ENCODE results near the gene COL25A1.
"Not testable (repeated sequence)": the region's sequence is repeated elsewhere in the genome, so short reads cannot be mapped to it uniquely, and the experiment has no call there.

The COL25A1 gene

DNA sequence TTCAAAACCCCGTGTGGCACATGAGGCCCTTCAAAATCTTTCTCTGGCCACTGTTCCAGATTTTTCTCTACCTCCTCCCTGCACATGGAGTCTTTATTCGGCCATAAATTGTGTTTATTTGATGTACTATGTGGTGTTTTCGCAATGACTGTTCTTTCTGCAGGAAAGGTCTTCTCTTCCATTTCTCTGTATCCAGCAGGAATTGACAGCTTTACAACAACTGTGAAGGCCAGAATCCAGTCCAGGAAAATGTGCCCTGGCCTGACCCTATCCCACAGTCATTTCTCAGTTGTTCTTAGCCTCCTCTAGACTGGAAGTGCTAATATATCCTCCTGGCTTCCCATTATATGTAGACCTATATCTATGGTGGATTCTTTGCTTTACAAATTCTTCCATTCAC is 191.4 kb downstream of the COL25A1 start:
- no peak for FAIRE-seq

DNA sequence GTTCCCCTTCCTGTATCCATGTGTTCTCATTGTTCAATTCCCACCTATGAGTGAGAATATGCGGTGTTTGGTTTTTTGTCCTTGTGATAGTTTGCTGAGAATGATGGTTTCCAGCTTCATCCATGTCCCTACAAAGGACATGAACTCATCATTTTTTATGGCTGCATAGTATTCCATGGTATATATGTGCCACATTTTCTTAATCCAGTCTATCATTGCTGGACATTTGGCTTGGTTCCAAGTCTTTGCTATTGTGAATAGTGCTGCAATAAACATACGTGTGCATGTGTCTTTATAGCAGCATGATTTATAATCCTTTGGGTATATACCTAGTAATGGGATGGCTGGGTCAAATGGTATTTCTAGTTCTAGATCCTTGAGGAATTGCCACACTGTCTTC is 194.2 kb downstream of the COL25A1 start:
- not testable (repeated sequence) for FAIRE-seq; DNase-seq (ENCODE audit: insufficient read length)

More for the DNA sequence above, 191.4 kb downstream of the COL25A1 start:
- TF ChIP-seq POLR2AphosphoS5 (IDR thresholded peaks at IDR 0.05; ENCODE audit: low read depth, low read length): no peak
- TF ChIP-seq POLR2A (IDR thresholded peaks at IDR 0.05; ENCODE audit: low read depth, low read length): no peak
- no peak for TF ChIP-seq TAF1 (IDR thresholded peaks at IDR 0.05; ENCODE audit: borderline replicate concordance, low read depth, low read length)
- DNase-seq (ENCODE audit: insufficient read length): no peak

DNA sequence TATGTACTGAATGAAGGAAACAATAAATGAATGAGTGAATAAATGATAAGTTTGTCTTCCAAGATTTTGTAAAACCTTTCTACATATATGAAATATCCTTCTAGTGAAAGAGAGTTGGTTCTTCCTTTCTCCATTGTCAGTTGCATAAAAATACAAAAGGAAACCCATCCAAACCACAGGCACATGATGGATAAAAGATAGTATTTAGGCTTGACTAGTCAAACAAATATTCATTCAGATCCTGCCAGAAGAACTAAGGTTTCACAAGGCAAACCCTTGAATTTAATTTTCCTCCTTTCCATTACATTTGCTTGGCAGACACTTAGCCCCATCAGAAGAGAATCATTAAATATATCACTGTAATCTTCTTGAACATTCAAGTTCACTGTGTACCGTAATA is 208.4 kb downstream of the COL25A1 start:
- DNase-seq (ENCODE audit: insufficient read length): no peak
- TF ChIP-seq POLR2AphosphoS5 (IDR thresholded peaks at IDR 0.05; ENCODE audit: low read depth, low read length) (no peak), POLR2A (IDR thresholded peaks at IDR 0.05; ENCODE audit: low read depth, low read length) (no peak), TAF1 (IDR thresholded peaks at IDR 0.05; ENCODE audit: borderline replicate concordance, low read depth, low read length) (no peak)
- FAIRE-seq: no peak

DNA sequence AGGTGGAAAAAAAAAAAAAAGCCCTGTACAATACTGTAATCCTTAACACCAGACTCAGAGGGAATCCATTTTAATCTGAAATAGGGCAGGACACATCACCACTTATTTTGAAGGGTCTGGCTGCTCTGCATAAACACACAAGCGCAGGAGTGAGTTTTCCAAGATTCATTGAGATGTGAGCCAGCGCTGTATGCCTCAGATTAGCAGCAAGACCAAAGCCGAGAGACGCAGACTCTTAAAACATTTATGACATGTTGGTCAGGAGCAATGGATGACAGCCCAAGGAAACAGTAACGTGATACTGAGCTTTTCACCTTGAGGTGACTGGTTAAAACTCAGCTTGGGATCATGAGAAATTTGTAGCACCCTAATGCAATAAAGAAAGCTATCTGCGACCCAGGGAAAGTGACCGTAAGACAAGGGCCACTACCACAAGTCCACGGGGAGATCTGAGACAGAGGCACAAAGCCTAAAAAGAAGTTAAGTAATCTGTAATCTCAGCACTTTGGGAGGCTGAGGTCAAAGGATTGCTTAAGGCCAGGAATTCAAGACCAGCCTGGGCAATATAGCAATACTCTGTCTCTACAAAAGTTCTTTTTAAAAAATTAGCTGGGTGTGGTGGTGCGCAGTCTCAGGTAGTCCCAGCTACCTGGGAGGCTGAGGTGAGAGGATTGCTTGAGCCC is 210.6 kb downstream of the COL25A1 start:
- no peak for FAIRE-seq

DNA sequence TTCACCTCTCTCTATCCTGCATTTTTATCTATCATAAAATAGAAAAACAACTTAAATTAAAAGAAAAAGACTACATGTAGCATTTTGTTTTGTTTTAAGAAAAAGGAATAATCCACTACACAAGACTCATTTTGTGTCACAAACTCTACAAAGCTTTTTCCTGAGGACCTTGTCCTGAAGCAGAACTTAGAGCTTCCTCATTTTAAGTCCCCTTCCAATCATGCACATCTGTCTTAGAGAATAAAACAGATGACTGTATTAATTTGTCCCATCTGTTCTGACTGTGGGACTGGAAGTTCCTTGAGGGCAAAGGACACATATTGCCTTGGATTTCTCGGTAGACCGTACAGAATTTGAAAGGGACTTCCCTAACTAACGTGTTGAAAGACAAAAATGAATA is 218.5 kb downstream of the COL25A1 start:
- TF ChIP-seq POLR2AphosphoS5 (IDR thresholded peaks at IDR 0.05; ENCODE audit: low read depth, low read length): no peak
- no peak for TF ChIP-seq POLR2A (IDR thresholded peaks at IDR 0.05; ENCODE audit: low read depth, low read length)
- no peak for TF ChIP-seq TAF1 (IDR thresholded peaks at IDR 0.05; ENCODE audit: borderline replicate concordance, low read depth, low read length)
- no peak for FAIRE-seq
- no peak for DNase-seq (ENCODE audit: insufficient read length)

More for the DNA sequence above, 210.6 kb downstream of the COL25A1 start:
- DNase-seq (ENCODE audit: insufficient read length): no peak
- TF ChIP-seq POLR2A (IDR thresholded peaks at IDR 0.05; ENCODE audit: low read depth, low read length) (no peak), POLR2AphosphoS5 (IDR thresholded peaks at IDR 0.05; ENCODE audit: low read depth, low read length) (no peak), TAF1 (IDR thresholded peaks at IDR 0.05; ENCODE audit: borderline replicate concordance, low read depth, low read length) (no peak)

DNA sequence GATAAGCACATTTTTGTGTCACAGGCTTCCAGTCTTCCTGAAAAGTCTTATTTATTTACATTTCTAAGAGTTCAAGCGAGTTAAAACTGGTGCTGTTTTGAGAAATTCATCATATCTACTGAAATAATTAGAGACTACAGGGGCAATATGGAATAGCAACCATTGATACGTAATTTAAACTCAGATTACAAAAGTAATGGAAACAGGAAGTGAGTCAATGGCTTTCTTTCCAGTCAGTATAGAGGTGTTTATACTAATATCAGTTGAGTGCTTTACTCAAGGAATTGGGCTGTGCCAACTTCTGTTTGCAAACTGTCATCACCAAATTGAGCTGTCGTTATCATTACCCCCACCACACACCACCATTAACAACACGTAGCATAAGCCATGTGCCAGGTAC is 222.7 kb downstream of the COL25A1 start:
- no peak for TF ChIP-seq TAF1 (IDR thresholded peaks at IDR 0.05; ENCODE audit: borderline replicate concordance, low read depth, low read length)
- no peak for TF ChIP-seq POLR2A (IDR thresholded peaks at IDR 0.05; ENCODE audit: low read depth, low read length)
- TF ChIP-seq POLR2AphosphoS5 (IDR thresholded peaks at IDR 0.05; ENCODE audit: low read depth, low read length): no peak
- DNase-seq (ENCODE audit: insufficient read length) (no peak), FAIRE-seq (no peak)

DNA sequence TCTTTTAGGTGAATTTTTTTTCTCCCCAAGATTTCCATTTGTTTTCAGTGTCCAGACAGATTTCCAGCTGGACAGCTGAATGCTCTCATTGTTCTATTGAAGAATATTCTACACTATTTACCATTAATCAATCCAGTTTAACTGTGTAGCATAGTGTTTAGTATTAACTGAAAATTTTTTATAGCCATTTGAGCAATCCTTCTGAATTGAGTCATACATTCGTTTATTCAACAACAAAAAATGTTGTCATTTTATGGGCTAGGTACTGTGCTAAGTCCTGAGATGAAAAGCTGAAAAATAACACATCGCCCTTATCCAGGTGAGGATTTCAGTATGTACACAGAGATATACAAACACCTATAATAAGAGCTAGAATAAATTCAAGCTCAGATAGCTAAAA is 223.3 kb downstream of the COL25A1 start:
- DNase-seq (ENCODE audit: insufficient read length) (no peak), FAIRE-seq (no peak)
- no peak for TF ChIP-seq TAF1 (IDR thresholded peaks at IDR 0.05; ENCODE audit: borderline replicate concordance, low read depth, low read length)
- TF ChIP-seq POLR2AphosphoS5 (IDR thresholded peaks at IDR 0.05; ENCODE audit: low read depth, low read length): no peak
- no peak for TF ChIP-seq POLR2A (IDR thresholded peaks at IDR 0.05; ENCODE audit: low read depth, low read length)

DNA sequence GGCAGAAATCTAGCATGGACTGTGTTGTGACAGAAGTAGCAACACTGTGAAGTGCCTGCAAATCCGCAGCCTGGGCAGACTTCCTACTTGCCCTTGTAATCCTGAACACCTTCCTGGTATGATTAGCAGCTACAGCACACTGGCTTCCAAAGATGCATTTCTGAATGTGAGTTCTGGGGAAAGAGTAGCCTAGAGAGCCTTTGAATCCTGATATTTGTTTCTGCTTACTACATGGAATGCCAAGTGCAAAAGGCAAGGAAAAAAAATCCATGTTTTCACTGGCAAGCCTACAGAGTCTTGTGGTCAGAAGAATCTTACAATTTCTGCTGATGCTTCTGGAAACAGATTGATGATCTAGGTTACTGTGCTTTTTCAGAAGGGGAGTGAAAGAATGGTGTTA is 223.7 kb downstream of the COL25A1 start:
- no peak for TF ChIP-seq TAF1 (IDR thresholded peaks at IDR 0.05; ENCODE audit: borderline replicate concordance, low read depth, low read length)
- no peak for TF ChIP-seq POLR2A (IDR thresholded peaks at IDR 0.05; ENCODE audit: low read depth, low read length)
- TF ChIP-seq POLR2AphosphoS5 (IDR thresholded peaks at IDR 0.05; ENCODE audit: low read depth, low read length): no peak
- no peak for FAIRE-seq
- DNase-seq (ENCODE audit: insufficient read length): no peak

DNA sequence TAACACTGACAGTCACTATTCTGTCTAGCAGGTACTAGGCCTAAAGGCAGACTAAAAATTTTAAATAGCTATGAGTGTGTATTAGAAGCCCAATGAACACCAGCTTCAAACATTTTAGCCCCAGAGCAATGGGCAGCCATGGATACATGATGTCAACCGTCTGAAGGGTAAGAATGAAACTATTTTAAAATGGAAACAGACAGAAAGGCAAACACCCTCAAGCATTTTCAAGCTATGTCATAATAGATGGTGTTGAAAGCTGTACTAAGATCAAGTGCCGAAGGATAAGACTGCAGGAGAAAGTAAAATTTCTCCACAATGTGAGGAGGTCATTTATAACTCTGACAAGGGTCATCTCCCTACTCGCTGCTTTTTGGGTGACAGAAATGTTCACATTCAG is 225.0 kb downstream of the COL25A1 start:
- FAIRE-seq (no peak), DNase-seq (ENCODE audit: insufficient read length) (no peak)
- no peak for TF ChIP-seq POLR2AphosphoS5 (IDR thresholded peaks at IDR 0.05; ENCODE audit: low read depth, low read length)
- no peak for TF ChIP-seq TAF1 (IDR thresholded peaks at IDR 0.05; ENCODE audit: borderline replicate concordance, low read depth, low read length)
- no peak for TF ChIP-seq POLR2A (IDR thresholded peaks at IDR 0.05; ENCODE audit: low read depth, low read length)

DNA sequence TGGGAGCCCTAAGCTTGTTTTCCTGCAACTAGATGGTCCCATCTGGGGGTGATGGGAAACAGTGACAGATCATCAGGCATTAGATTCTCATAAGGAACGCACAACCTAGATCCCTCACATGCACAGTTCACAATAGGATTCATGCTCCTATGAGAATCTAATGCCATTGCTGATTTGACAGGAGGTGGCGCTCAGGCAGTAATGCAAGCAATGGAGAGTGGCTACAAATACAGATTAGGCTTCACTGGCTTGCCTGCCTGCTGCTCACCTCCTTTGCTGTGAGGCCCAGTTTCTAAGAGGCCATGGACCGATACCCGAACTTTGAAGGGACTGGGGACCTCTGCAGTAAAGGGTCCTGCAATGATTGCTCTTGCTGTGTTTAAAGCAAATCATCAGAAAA is 225.7 kb downstream of the COL25A1 start:
- not testable (repeated sequence) for FAIRE-seq; DNase-seq (ENCODE audit: insufficient read length)

DNA sequence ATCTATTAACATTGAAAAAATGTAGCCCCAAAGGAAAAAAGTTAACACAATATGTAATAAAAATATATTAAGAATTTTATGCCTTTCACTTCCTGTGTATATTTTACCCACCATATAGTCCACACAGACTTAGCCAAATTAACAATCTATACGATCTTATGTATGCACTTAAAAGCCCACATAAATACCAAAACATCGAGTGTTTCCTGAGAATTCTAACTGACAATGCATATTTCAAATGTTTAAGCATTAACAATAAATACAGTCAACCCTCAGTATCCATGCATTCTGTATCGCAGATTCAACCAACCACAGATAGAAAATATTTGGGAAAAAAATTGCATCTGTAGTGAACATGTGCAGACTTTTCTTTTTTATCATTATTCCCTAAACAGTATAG is 226.8 kb downstream of the COL25A1 start:
- no peak for TF ChIP-seq POLR2AphosphoS5 (IDR thresholded peaks at IDR 0.05; ENCODE audit: low read depth, low read length)
- no peak for TF ChIP-seq TAF1 (IDR thresholded peaks at IDR 0.05; ENCODE audit: borderline replicate concordance, low read depth, low read length)
- TF ChIP-seq POLR2A (IDR thresholded peaks at IDR 0.05; ENCODE audit: low read depth, low read length): no peak
- no peak for DNase-seq (ENCODE audit: insufficient read length)
- no peak for FAIRE-seq

DNA sequence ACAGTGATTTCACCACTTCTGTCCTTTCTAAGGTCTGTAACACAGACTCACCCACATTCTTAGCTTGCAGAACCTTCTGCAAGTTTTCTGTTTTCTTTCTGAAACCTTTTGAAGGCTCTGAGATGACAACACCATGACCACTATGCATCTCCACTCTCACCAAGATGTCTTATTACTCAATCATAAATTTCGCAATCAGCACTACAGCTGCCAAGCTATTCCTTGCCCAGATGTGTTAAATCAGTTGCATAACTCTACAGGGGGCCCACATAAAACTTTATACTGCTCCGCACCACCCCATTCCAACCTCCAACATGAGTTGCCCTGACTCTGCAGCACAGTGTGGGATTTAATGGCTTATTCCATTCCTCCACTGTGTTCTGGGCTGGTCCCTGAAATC is 229.9 kb downstream of the COL25A1 start:
- FAIRE-seq (no peak), DNase-seq (ENCODE audit: insufficient read length) (no peak)
- TF ChIP-seq TAF1 (IDR thresholded peaks at IDR 0.05; ENCODE audit: borderline replicate concordance, low read depth, low read length) (no peak), POLR2A (IDR thresholded peaks at IDR 0.05; ENCODE audit: low read depth, low read length) (no peak), POLR2AphosphoS5 (IDR thresholded peaks at IDR 0.05; ENCODE audit: low read depth, low read length) (no peak)

DNA sequence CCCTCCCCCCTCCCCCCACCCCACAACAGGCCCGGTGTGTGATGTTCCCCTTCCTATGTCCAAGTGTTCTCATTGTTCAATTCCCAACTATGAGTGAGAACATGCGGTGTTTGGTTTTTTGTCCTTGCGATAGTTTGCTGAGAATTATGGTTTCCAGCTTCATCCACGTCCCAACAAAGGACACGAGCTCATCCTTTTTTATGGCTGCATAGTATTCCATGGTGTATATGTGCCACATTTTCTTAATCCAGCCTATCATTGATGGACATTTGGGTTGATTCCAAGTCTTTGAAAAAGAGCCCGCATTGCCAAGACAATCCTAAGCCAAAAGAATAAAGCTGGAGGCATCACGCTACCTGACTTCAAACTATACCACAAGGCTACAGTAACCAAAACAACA is 231.8 kb downstream of the COL25A1 start:
- not testable (repeated sequence) for DNase-seq (ENCODE audit: insufficient read length); FAIRE-seq

Data from GM12892 (cell line).